Stimulated activated CD8-positive, alpha-beta memory T cell treated with anti-CD3 and anti-CD28 coated beads, Interleukin-12 subunit alpha, Interleukin-12 subunit beta, amount 100 ng/mL, for 1 hour (primary cell): ENCODE data around the gene P3R3URF.

Experiments
- DNase-seq: peaks from one replicate; pipeline ENCODE4 v3.0.0-alpha.2; 2020; ENCODE audit warnings: low read depth

Gene P3R3URF

GRCh38 chr1:46193984-46194570 lies 17.8 kb upstream of the P3R3URF start:
- DNase-seq: no peak

- DNase-seq: no peak
Measured at GRCh38 chr1:46193285-46193684, 17.0 kb upstream of the P3R3URF start.

GRCh38 chr1:46192171-46192570 lies 15.9 kb upstream of the P3R3URF start:
- no peak for DNase-seq

- no peak for DNase-seq
Measured at GRCh38 chr1:46191033-46191701, 14.9 kb upstream of the P3R3URF start.

- DNase-seq: no peak
Measured at GRCh38 chr1:46190539-46190938, 14.3 kb upstream of the P3R3URF start.

- DNase-seq: no peak
Measured at GRCh38 chr1:46188295-46189030, 12.2 kb upstream of the P3R3URF start.

GRCh38 chr1:46187106-46187869 lies 11.0 kb upstream of the P3R3URF start:
- DNase-seq: no peak

- no peak for DNase-seq
Measured at GRCh38 chr1:46186076-46186475, 9.8 kb upstream of the P3R3URF start.

GRCh38 chr1:46184920-46185658 lies 8.8 kb upstream of the P3R3URF start:
- no peak for DNase-seq

- no peak for DNase-seq
Measured at GRCh38 chr1:46183926-46184557, 7.8 kb upstream of the P3R3URF start.

GRCh38 chr1:46183079-46183847 lies 7.0 kb upstream of the P3R3URF start:
- DNase-seq: no peak

GRCh38 chr1:46181343-46182260 lies 5.3 kb upstream of the P3R3URF start:
- DNase-seq: no peak

GRCh38 chr1:46180082-46180616 lies 3.9 kb upstream of the P3R3URF start:
- no peak for DNase-seq

GRCh38 chr1:46179138-46180081 lies 3.1 kb upstream of the P3R3URF start:
- peak; percentile 49 for DNase-seq

- no peak for DNase-seq
Measured at GRCh38 chr1:46175243-46175642, 1.0 kb downstream of the P3R3URF start.

- DNase-seq: no peak
Measured at GRCh38 chr1:46174448-46175231, 1.6 kb downstream of the P3R3URF start, which contains the start of gene TSPAN1. Gene TSPAN1, plus strand, starts transcription at chr1:46175087. Its CDS starts 6,021 bp downstream, at chr1:46181108.

GRCh38 chr1:46173361-46173856 lies 2.9 kb downstream of the P3R3URF start:
- no peak for DNase-seq
